Kidney (tissue), 22 donors: ENCODE measurements around the gene UBXN2A. TPM values are rescaled to one million over a fixed set of nuclear protein-coding genes. Genes with fewer than 3 reads are reported as not detected.

Experiments used
- DNase-seq, 5 donors: peaks; one replicate each; pipeline ENCODE4 v3.0.0-alpha.2; 2013 to 2020
- FAIRE-seq: peaks from 2 replicates; lab custom pipeline; 2012; peaks lifted over from hg19 to GRCh38; lab: Jason Lieb, UNC
- H3K27ac ChIP-seq, 2 donors: one replicate each; pipeline ENCODE4 v1.7.0; 2013; ENCODE audit warnings: low read depth in 2 of 2, low read length in 2 of 2, inconsistent platforms in 1 of 2
- H3K27me3 ChIP-seq: one replicate; pipeline ENCODE4 v1.7.1; 2013; ENCODE audit warnings: low read length, inconsistent platforms; ENCODE audit not compliant: control insufficient read depth, insufficient read depth
- H3K36me3 ChIP-seq, 3 donors: one replicate each; pipeline versions ENCODE4 v1.7.0 to v1.7.1; 2013; ENCODE audit warnings: low read length in 3 of 3, control low read depth in 1 of 3, inconsistent platforms in 1 of 3; ENCODE audit not compliant: insufficient read depth in 3 of 3, control insufficient read depth in 2 of 3
- H3K4me1 ChIP-seq, 3 donors: one replicate each; pipeline versions ENCODE4 v1.7.0 to v1.7.1; 2013; ENCODE audit warnings: low read length in 3 of 3, inconsistent platforms in 1 of 3, low read depth in 1 of 3; ENCODE audit not compliant: control insufficient read depth in 2 of 3, insufficient read depth in 2 of 3
- H3K4me3 ChIP-seq, 3 donors: one replicate each; pipeline versions ENCODE4 v1.7.0 to v1.8.1; 2013; ENCODE audit warnings: low read length in 3 of 3, control low read depth in 1 of 3, inconsistent platforms in 1 of 3
- H3K9ac ChIP-seq, 3 donors: one replicate each; pipeline versions ENCODE4 v1.7.0 to v1.7.1; 2013; ENCODE audit warnings: low read length in 3 of 3, control low read depth in 1 of 3, inconsistent platforms in 1 of 3
- H3K9me3 ChIP-seq, 3 donors: one replicate each; pipeline versions ENCODE4 v1.7.0 to v1.7.1; 2013; ENCODE audit warnings: low read length in 3 of 3, control low read depth in 1 of 3, inconsistent platforms in 1 of 3; ENCODE audit not compliant: control insufficient read depth in 2 of 3, insufficient read depth in 1 of 3
- intact Hi-C: fragments of 100-400 bp; cut with DNase I; formaldehyde crosslinking; loops from one replicate; pipeline ENCODE4 v1.11.1; 2022
- long read RNA-seq, 10 donors: library from polyadenylated mRNA in 1 of 10; unstranded in 1 of 10; transcript quantifications; one replicate each; pipeline ENCODE4 v2.0.0 and lab custom pipeline, GENCODE V29; 2021 to 2026
- polyA plus RNA-seq: library from polyadenylated mRNA; stranded (reverse); fragments of 350-450 nt; fragmentation: Illumina TruSeq; extraction: RNeasy Lipid Tissue Mini Kit (QIAGEN cat#74804); gene quantifications from one replicate; pipeline ENCODE4 v1.2.3, GENCODE V29; 2014; ENCODE audit warnings: low read depth, low replicate concordance; ENCODE audit not compliant: insufficient read depth
- total RNA-seq: library from RNA; stranded (reverse); fragmentation: NEBNext Ultra II Directional; extraction: Animal tissue kit (Norgen Biotek cat#: 25700); gene quantifications from one replicate; pipeline ENCODE4 v1.2.1, GENCODE V29; 2021
- TF ChIP-seq, protein P1 (sequence below): IDR thresholded peaks from 3 replicates; pipeline ENCODE4 v1.5.1; 2012; ENCODE audit warnings: mild to moderate bottlenecking, moderate library complexity, borderline replicate concordance; ENCODE audit not compliant: insufficient read depth; ENCODE audit errors: extremely low read depth
- donor health status: control.
- donor health status: control.
- donor health status: control.
- donor health status: control.
- donor health status: control.
- donor health status: DM: yes; HTN: yes; CAD: no.
- donor health status: Normal renal cell carcinoma (clear cell type).

The UBXN2A gene, protein sequence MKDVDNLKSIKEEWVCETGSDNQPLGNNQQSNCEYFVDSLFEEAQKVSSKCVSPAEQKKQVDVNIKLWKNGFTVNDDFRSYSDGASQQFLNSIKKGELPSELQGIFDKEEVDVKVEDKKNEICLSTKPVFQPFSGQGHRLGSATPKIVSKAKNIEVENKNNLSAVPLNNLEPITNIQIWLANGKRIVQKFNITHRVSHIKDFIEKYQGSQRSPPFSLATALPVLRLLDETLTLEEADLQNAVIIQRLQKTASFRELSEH
- total RNA-seq, result 11.9 TPM
- 7.9 TPM for polyA plus RNA-seq
- long read RNA-seq, donor 1, full-length matches to known transcripts, result 3 of 3 reads
- long read RNA-seq, donor 1, partial matches to known transcripts, result 0 of 3 reads
- long read RNA-seq, donor 1, other reads (novel, unspliced or antisense), result 0 of 3 reads
- long read RNA-seq, donor 2, full-length matches to known transcripts, result 1 of 1 reads
- long read RNA-seq, donor 2, partial matches to known transcripts, result 0 of 1 reads
- long read RNA-seq, donor 2, other reads (novel, unspliced or antisense), result 0 of 1 reads
- long read RNA-seq, donor 3, full-length matches to known transcripts, result 4 of 4 reads
- long read RNA-seq, donor 3, partial matches to known transcripts, result 0 of 4 reads
- long read RNA-seq, donor 3, other reads (novel, unspliced or antisense), result 0 of 4 reads
- long read RNA-seq, donor 4, full-length matches to known transcripts, result 4 of 9 reads
- long read RNA-seq, donor 4, partial matches to known transcripts, result 5 of 9 reads
- long read RNA-seq, donor 4, other reads (novel, unspliced or antisense), result 0 of 9 reads
- long read RNA-seq, donor 5, full-length matches to known transcripts, result 1 of 1 reads
- long read RNA-seq, donor 5, partial matches to known transcripts, result 0 of 1 reads
- long read RNA-seq, donor 5, other reads (novel, unspliced or antisense), result 0 of 1 reads
- long read RNA-seq, donor 6, full-length matches to known transcripts, result 1 of 1 reads
- long read RNA-seq, donor 6, partial matches to known transcripts, result 0 of 1 reads
- long read RNA-seq, donor 6, other reads (novel, unspliced or antisense), result 0 of 1 reads
- long read RNA-seq, donor 7, full-length matches to known transcripts, result 10 of 25 reads
- long read RNA-seq, donor 7, partial matches to known transcripts, result 0 of 25 reads
- long read RNA-seq, donor 7, other reads (novel, unspliced or antisense), result 15 of 25 reads
- long read RNA-seq, donor 8, full-length matches to known transcripts, result 3 of 3 reads
- long read RNA-seq, donor 8, partial matches to known transcripts, result 0 of 3 reads
- long read RNA-seq, donor 8, other reads (novel, unspliced or antisense), result 0 of 3 reads
- long read RNA-seq, donor 9, full-length matches to known transcripts, result 2 of 2 reads
- long read RNA-seq, donor 9, partial matches to known transcripts, result 0 of 2 reads
- long read RNA-seq, donor 9, other reads (novel, unspliced or antisense), result 0 of 2 reads
- long read RNA-seq, donor 10, full-length matches to known transcripts, result 6 of 6 reads
- long read RNA-seq, donor 10, partial matches to known transcripts, result 0 of 6 reads
- long read RNA-seq, donor 10, other reads (novel, unspliced or antisense), result 0 of 6 reads

DNA sequence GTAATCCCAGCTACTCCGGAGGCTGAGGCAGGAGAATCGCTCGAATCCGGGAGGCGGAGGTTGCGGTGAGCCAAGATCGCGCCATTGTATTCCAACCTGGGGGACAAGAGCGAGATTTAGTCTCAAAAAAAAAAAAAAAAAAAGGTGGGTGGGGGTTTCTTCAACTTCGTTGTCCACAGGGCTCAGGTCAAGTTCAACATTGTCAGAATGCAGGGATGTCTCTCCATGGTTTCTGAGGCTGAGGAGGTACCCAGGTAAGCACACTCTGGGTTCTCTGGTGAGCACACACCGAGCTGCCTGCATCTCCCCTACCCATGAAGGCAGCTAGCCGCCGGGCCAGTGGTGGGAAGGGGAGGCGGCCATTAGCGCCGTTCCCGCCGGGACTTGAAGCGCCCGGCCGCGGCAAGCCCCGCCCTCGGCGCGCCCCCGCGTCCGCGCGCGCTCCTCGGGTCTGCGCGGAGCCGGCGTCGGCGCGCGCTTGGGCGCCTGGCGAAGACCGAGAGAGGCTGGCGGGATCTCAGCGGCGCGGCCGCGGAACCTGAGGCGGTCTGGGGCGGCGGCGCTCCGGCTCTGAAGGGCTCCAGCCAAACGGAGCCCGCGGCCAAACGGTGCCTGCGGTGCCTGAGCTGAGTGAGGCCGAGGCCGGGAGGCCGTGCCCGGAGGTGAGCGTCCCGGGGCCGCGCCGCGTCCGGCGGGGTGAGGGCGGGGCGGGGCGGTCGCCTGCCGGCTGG lies at the start of gene UBXN2A:
Gene UBXN2A, plus strand, starts transcription at position 477 of the 731 bp plus-strand sequence. CDS start 17,852 bp downstream, outside the sequence.
- Histone ChIP-seq H3K9ac (peak within 1 kb of the TSS; percentile 72 to 96 (median 90)), H3K36me3 (no peaks in the 10 kb centered on the region), H3K4me3 (peak within 1 kb of the TSS; percentile 86 to 97 (median 96)), H3K27ac (peak within 1 kb of the TSS; percentile 67 to 86), H3K4me1 (peaks cover 0 to 2% (median 0%) of the 10 kb centered on the region in 3 donors), H3K27me3 (no peaks in the 10 kb centered on the region), H3K9me3 (no peaks in the 10 kb centered on the region)
- FAIRE-seq (no peak), DNase-seq (peak; percentile 86 to 94 (median 91))
- TF ChIP-seq, protein P1, sequence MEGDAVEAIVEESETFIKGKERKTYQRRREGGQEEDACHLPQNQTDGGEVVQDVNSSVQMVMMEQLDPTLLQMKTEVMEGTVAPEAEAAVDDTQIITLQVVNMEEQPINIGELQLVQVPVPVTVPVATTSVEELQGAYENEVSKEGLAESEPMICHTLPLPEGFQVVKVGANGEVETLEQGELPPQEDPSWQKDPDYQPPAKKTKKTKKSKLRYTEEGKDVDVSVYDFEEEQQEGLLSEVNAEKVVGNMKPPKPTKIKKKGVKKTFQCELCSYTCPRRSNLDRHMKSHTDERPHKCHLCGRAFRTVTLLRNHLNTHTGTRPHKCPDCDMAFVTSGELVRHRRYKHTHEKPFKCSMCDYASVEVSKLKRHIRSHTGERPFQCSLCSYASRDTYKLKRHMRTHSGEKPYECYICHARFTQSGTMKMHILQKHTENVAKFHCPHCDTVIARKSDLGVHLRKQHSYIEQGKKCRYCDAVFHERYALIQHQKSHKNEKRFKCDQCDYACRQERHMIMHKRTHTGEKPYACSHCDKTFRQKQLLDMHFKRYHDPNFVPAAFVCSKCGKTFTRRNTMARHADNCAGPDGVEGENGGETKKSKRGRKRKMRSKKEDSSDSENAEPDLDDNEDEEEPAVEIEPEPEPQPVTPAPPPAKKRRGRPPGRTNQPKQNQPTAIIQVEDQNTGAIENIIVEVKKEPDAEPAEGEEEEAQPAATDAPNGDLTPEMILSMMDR, result no peak
- intact Hi-C loops, result no loop called here

DNA sequence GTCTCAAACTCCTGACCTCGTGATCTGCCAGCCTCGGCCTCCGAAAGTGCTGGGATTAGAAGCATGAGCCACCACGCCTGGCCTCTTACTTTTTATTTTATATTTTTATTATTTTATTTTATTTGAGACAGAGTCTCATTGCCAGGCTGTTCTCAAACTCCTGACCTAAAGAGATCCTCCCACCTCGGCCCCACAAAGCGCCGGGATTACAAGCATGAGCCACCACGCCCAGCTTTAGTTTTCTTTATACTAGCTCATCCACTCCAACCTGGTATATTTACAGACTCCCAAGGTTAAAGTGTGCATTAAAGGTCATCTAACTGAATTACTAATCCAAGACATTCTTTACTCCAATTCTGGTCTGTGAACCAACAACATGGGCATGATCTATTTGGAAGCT lies 40.1 kb upstream of the UBXN2A start:
- FAIRE-seq, result no peak

More for the DNA sequence above, 40.1 kb upstream of the UBXN2A start:
- no peak for DNase-seq
- Histone ChIP-seq H3K36me3 (no peaks in the 10 kb centered on the region), H3K27ac (no peak overlapping the region), H3K9ac (no peak overlapping the region), H3K27me3 (no peaks in the 10 kb centered on the region), H3K4me1 (peaks cover 0 to 6% (median 0%) of the 10 kb centered on the region in 3 donors), H3K4me3 (no peak overlapping the region), H3K9me3 (no peaks in the 10 kb centered on the region)
- TF ChIP-seq, protein P1, result no peak
- intact Hi-C loops, result no loop called here
